Measurements from ENCODE around the gene ARL10. TPM values are rescaled to one million over a fixed set of nuclear protein-coding genes. Genes with fewer than 3 reads are reported as not detected.

The ARL10 gene
- 9.4 and 11.6 TPM in 2 replicates for total RNA-seq

GRCh38 chr5:176365351-176366231, at the start of gene ARL10:
TSS of gene ARL10 (plus strand) at chr5:176365487. CDS start at chr5:176365564, 77 bp downstream.

GRCh38 chr5:176361437-176362232, 3.7 kb upstream of the ARL10 start, which contains the start of gene KIAA1191:
TSS of gene KIAA1191 (minus strand) at chr5:176361764. CDS start at chr5:176359508, 2,256 bp downstream.

DNA sequence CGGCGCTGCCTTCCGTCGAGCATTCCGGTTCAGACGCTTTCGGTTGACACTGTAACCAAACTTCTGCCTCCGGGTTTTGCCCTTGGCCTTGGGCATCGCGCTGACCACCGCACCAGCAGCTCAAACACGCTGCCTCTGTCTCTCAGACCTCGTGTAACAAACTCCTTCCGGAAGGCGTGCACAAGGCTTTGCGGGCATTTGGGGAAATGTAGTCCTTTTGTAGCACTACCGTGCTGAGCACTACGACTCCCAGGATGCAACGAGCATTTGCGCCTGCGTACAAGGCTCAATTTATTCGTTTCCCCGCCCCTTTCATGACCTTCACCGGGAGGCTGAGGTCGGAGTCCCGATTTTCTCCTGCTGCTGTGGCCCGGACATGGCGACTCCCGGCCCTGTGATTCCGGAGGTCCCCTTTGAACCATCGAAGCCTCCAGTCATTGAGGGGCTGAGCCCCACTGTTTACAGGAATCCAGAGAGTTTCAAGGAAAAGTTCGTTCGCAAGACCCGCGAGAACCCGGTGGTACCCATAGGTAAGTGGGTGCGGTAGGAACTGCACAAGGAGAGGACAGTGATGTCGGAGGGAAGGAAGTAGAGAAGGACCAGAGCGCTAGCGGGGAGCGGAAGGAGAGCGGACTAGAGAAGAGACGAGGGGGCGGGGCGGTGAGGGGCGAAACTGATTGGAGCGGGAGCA, 23.3 kb downstream of the ARL10 start, which contains the start of the genes HIGD2A and NOP16:
Gene HIGD2A (plus strand): TSS at position 308 of the 691 bp plus-strand sequence. CDS start 69 bp downstream, at position 377.
Gene NOP16 (minus strand): TSS at position 155 of the 691 bp plus-strand sequence. CDS start 59 bp downstream, at position 96.

GRCh38 chr5:176415952-176416924, 51.0 kb downstream of the ARL10 start, which contains the start of gene CLTB:
TSS of gene CLTB (minus strand) at chr5:176416539. CDS start at chr5:176416363, 176 bp downstream.

Small RNA genes within 50 kb of the gene (small RNA-seq; reads per million reads assigned to genes)
- gene MIR1271 (ENCODE audit: low replicate concordance) = 2.9 reads per million, percentile 78 among the genes with 10 or more reads in this experiment

Other genes starting within 250 kb of the ARL10 start
- gene SIMC1, start 127.1 kb upstream of the ARL10 start, total RNA-seq = 7.9 TPM in 2 replicates
- 72.9 and 126 TPM in 2 replicates for gene KIAA1191, start 3.7 kb upstream of the ARL10 start, total RNA-seq
- 15.9 and 19.5 TPM in 2 replicates for gene NOP16, start 23.1 kb downstream of the ARL10 start, total RNA-seq
- gene HIGD2A, start 23.3 kb downstream of the ARL10 start, total RNA-seq = 29.6 and 39.8 TPM in 2 replicates
- 77.5 and 102 TPM in 2 replicates for gene CLTB, start 51.1 kb downstream of the ARL10 start, total RNA-seq
- gene FAF2, start 82.9 kb downstream of the ARL10 start, total RNA-seq = 48.1 and 49.2 TPM in 2 replicates
- gene RNF44, start 171.9 kb downstream of the ARL10 start, total RNA-seq = 6.1 and 6.9 TPM in 2 replicates
- not detected in 2 replicates for gene CDHR2, start 183.9 kb downstream of the ARL10 start, total RNA-seq
- 1.8 and 11.9 TPM in 2 replicates for gene GPRIN1, start 244.7 kb downstream of the ARL10 start, total RNA-seq

All from placental pericyte (primary cell).